ENCODE measurements around the gene MSH3. TPM values are rescaled to one million over a fixed set of nuclear protein-coding genes. Genes with fewer than 3 reads are reported as not detected.

MSH3 gene
- total RNA-seq, 4 donors from 2014 or later = 10.0 to 16.8 (median 13.1) TPM

GRCh38 chr5:80712919-80713318 is 58.5 kb downstream of the MSH3 start:
- DNase-seq (ENCODE audit: low spot score) = no peak
- no peak for TF ChIP-seq CTCF (IDR thresholded peaks at IDR 0.05)
- no peak for ATAC-seq (ENCODE audit: low FRiP score)

GRCh38 chr5:80713631-80714030 is 59.2 kb downstream of the MSH3 start:
- ATAC-seq (ENCODE audit: low FRiP score) (no peak), DNase-seq (ENCODE audit: low spot score) (no peak)
- TF ChIP-seq CTCF (IDR thresholded peaks at IDR 0.05) = no peak

DNA sequence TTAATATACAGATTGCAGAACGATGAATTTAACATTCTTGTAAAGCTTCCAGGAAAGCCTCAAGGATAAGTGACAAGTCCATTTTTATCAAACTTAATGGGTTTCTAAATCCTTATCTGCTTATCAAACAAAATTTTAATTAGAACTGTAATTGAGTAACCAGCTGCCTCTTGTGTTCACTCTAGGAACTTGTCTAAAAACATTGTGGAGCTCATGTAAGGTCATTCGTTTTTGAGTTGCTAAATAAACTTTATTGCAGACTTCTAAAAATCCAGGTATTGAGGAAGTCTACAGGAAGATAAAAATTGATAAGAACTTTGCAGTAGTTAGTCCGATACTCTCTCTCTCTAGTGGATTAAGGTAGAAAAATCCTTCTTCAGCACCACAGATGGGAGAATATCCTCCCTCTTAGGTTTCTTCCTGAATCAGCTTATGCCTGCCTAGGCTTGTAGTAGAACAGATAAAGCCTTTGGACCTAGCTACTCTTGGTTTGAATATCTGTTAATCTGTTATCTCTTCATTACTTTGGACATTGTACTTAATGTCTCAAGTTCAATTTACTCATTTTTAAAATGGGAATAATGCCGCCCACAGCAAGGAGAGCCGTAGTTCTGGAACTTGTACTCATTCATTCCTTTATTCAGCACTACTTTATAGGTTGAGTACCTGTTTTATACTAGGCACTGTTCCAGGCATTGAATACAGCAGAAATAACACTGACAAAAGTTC is 60.3 kb downstream of the MSH3 start:
- ATAC-seq (ENCODE audit: low FRiP score) = no peak
- no peak for DNase-seq (ENCODE audit: low spot score)
- no peak for TF ChIP-seq CTCF (IDR thresholded peaks at IDR 0.05)

DNA sequence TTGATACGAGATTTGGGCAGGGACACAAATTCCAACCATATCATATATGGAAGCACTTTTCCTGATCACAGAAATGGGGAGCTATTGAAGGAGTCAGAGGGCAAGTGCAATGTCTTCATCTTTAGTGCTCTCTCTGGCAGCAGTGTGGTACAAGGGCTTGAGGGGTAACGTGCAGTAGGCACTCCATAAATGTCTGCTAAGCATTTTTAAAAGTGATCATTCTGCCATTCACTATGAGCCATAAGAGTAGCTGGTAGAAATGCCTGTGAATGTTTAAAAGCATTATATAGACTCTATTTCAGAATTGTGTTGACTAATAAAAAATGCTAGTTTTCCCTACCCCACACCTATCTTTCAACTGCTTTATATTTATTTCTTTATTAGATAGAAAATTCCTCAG is 61.4 kb downstream of the MSH3 start:
- ATAC-seq (ENCODE audit: low FRiP score) (no peak), DNase-seq (ENCODE audit: low spot score) (no peak)
- no peak for TF ChIP-seq CTCF (IDR thresholded peaks at IDR 0.05)

GRCh38 chr5:80720181-80720580 is 65.7 kb downstream of the MSH3 start:
- ATAC-seq (ENCODE audit: low FRiP score) (no peak), DNase-seq (ENCODE audit: low spot score) (no peak)
- no peak for TF ChIP-seq CTCF (IDR thresholded peaks at IDR 0.05)

GRCh38 chr5:80722916-80723315 is 68.5 kb downstream of the MSH3 start:
- TF ChIP-seq CTCF (IDR thresholded peaks at IDR 0.05) = no peak
- ATAC-seq (ENCODE audit: low FRiP score) = no peak
- no peak for DNase-seq (ENCODE audit: low spot score)

DNA sequence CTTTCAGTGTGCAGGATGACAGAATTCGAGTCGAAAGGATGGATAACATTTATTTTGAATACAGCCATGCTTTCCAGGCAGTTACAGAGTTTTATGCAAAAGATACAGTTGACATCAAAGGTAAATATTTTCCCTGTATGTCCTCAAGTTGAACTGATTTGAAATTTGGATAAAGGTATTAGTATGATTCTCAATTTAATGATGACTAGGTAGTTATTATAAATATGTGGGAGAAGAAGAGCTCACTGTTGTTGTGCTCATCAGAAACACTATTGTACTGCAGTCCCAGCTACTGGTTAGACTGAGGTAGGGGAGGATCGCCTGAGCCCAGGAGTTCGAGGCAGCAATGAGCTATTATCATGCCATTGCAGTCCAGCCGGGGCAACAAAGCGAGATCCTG is 71.0 kb downstream of the MSH3 start:
- ATAC-seq (ENCODE audit: low FRiP score) (no peak), DNase-seq (ENCODE audit: low spot score) (no peak)
- no peak for TF ChIP-seq CTCF (IDR thresholded peaks at IDR 0.05)

Data from omental fat pad (tissue), 4 donors.